ENCODE results near the gene GSK3A. TPM values are rescaled to one million over a fixed set of nuclear protein-coding genes. Genes with fewer than 3 reads are reported as not detected.

GSK3A gene
- total RNA-seq, 1 donor from 2014 or later, result 27.0 TPM

- Histone ChIP-seq H3K27me3 (no peaks in the 10 kb centered on the region), H3K27ac (peak overlapping the region in 1 of 2 donors; percentile 15), H3K4me3 (no peak overlapping the region), H3K36me3 (peaks cover 46 to 88% of the 10 kb centered on the region in 2 donors), H3K9me3 (no peaks in the 10 kb centered on the region), H3K4me1 (no peaks in the 10 kb centered on the region)
- no peak for TF ChIP-seq CTCF (IDR thresholded peaks at IDR 0.05)
- intact Hi-C loops (cut with DNase I), result no loop called here
- no peak for DNase-seq (ENCODE audit: low spot score in 2 of 2)
Measured at GRCh38 chr19:42201489-42202289, 40.7 kb downstream of the GSK3A start.

DNA sequence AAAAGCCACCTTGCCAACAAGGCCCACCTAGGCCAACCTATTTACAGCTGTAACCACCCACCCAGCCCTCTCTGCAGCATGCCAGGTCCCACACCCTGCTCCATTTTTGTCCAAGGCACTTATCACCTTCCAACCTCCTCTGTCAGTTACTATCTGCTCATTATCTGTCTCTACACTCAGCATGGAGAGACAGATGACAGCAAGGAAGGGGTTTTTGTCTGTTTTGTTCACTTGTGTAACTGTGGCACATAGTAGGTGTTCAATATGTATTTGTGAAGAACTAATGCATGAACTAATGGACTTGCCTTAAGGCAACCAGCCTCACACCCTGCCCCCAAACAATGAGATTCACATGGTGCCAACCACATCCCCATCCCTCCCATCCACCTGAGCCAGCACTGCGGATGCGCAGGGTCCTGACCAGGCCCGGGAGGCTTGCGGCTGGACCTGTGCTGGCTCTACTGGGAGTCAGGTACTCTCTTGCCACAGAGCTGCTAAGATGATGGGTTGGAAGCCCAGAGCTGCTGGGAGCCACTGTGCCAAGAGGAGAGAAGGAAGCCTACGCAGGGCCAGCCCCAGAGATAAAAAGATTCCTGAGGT lies 42.2 kb downstream of the GSK3A start:
- no peaks in the 10 kb centered on the region for H3K27me3 ChIP-seq
- no peaks in the 10 kb centered on the region for H3K9me3 ChIP-seq
- H3K36me3 ChIP-seq, result peaks cover 39 to 81% of the 10 kb centered on the region in 2 donors
- intact Hi-C loops (cut with DNase I), result no loop called here
- no peak overlapping the region for H3K4me3 ChIP-seq
- no peaks in the 10 kb centered on the region for H3K4me1 ChIP-seq
- no peak for TF ChIP-seq CTCF (IDR thresholded peaks at IDR 0.05)
- peak overlapping the region in 1 of 2 donors; percentile 7 for H3K27ac ChIP-seq
- DNase-seq (ENCODE audit: low spot score in 2 of 2), result no peak

DNA sequence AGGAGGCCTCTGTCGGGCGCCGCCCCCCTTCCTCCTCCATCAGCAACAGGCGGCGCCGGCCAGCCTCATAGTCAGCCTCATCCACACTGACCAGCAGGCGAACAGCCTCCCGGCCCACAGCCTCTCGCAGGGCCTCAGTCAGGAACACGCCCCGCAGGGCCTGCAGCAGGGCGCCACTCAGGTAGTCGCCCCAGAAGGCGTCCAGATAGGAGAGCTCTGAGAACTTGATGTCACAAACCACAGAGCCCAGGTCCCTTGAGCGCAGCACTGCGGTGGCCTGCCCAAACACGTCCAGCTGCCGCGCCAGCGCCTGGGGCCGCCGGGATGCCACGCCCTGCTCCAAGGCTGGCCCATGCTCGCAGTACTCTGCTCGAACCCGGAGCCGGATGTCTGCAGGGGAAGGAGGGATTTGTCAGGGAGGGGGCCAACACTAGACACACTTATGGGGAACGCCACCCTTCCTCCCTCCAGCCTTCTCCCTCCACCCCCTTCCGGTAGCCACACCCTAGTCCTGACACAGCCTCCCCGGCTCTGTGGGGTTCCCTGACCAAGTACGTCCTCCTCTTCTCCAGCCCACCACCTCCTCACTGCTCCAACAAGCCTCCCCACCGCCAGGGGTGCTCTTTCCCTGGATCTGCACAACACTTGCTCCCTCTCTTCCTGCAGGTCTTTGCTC lies 42.8 kb downstream of the GSK3A start:
- no peak for DNase-seq (ENCODE audit: low spot score in 2 of 2)
- H3K27me3 ChIP-seq, result no peaks in the 10 kb centered on the region
- H3K36me3 ChIP-seq, result peaks cover 33 to 74% of the 10 kb centered on the region in 2 donors
- TF ChIP-seq CTCF (IDR thresholded peaks at IDR 0.05), result no peak
- H3K9me3 ChIP-seq, result no peaks in the 10 kb centered on the region
- no peaks in the 10 kb centered on the region for H3K4me1 ChIP-seq
- intact Hi-C loops (cut with DNase I), result no loop called here
- H3K4me3 ChIP-seq, result no peak overlapping the region
- no peak overlapping the region for H3K27ac ChIP-seq

DNA sequence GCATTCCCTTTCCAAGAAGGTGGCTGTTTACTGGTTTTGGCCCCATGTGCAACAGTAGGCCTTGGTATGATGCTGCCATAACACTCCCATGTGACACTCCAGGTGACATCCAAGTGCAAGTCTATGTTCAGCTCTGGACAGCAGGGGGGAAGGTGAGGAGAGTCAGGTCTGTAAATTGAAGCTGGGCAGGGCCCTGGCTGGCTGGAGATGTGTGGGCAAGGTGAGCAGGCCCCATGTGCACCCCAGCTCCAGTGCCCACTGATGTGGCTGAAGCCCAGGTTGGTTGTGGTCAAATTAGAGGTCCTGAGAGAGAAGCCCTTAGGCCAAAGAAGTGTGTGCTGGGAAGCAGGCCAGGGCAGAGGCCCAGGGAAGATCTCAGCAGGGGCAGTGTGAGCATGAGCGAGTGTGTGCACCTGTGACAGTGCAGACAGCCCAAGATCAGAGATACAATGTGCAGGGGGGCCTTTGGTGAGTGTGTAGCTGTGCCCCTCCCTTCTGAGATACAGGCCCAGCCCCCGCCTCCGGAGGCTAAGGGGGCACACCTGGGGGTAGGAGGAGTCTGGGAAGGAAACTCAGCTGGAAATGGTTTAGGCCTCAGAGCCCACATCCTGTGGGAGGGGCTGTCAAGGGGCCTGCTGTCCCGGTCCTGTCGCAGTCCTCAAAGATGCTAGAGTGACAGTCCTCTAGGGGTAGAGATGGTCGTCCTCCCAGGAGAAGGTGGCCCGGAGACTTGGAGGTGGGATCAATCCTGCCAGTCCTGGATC lies 43.5 kb downstream of the GSK3A start:
- H3K27me3 ChIP-seq, result no peaks in the 10 kb centered on the region
- no peaks in the 10 kb centered on the region for H3K4me1 ChIP-seq
- no peaks in the 10 kb centered on the region for H3K9me3 ChIP-seq
- peaks cover 25 to 67% of the 10 kb centered on the region in 2 donors for H3K36me3 ChIP-seq
- no peak for TF ChIP-seq CTCF (IDR thresholded peaks at IDR 0.05)
- no peak overlapping the region for H3K27ac ChIP-seq
- H3K4me3 ChIP-seq, result no peak overlapping the region
- no peak for DNase-seq (ENCODE audit: low spot score in 2 of 2)
- intact Hi-C loops (cut with DNase I), result no loop called here

DNA sequence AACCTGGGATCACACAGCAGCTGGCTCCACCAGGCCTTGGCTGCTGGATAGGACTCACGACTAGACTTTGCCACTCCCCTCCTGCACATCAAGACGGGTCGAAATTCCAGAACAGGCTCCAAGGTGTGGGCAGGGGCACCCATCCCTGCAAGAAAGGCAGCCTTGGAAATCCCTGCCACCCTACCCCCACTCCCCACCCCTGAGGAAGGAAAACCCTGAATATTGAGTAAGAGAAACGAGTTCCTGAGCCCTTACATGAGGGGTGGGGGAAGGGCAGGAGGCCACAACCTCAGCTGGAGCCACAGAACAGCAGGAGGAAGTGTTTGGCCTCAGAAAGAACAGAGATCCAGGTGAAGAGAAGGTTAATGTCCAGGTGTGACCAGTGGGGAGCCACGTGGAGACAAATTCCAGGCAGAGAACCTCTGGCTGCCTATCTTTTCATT lies 45.0 kb downstream of the GSK3A start:
- no peaks in the 10 kb centered on the region for H3K4me1 ChIP-seq
- no peak overlapping the region for H3K4me3 ChIP-seq
- TF ChIP-seq CTCF (IDR thresholded peaks at IDR 0.05), result no peak
- peaks cover 16 to 52% of the 10 kb centered on the region in 2 donors for H3K36me3 ChIP-seq
- intact Hi-C loops (cut with DNase I), result no loop called here
- H3K27ac ChIP-seq, result no peak overlapping the region
- DNase-seq (ENCODE audit: low spot score in 2 of 2), result no peak
- H3K27me3 ChIP-seq, result no peaks in the 10 kb centered on the region
- H3K9me3 ChIP-seq, result no peaks in the 10 kb centered on the region

All from ascending aorta (tissue), 2 donors.